ENCODE measurements around the gene ACTL7B. TPM values are rescaled to one million over a fixed set of nuclear protein-coding genes. Genes with fewer than 3 reads are reported as not detected.

Gene ACTL7B
- total and polyA plus RNA-seq, 2 of the 4 experiments (the other 2 are of a cell fraction) = not detected

- Histone ChIP-seq H2BK20ac (ENCODE audit: low read depth, low read length) (no peak overlapping the region), H3K4me1 (ENCODE audit: control insufficient read depth, insufficient read depth, low read length) (no peaks in the 10 kb centered on the region), H3K4me3 (ENCODE audit: insufficient read depth, low read depth, low read length) (no peak overlapping the region), H2BK15ac (ENCODE audit: low read depth, low read length) (no peak overlapping the region), H2BK120ac (ENCODE audit: low read depth, low read length) (no peak overlapping the region), H3K56ac (ENCODE audit: extremely low read depth, insufficient read depth, low read length) (no peak overlapping the region), H4K8ac (ENCODE audit: low read depth in 2 of 2, low read length in 2 of 2) (no peak overlapping the region), H3K27ac (ENCODE audit: insufficient read depth, low read length) (no peak overlapping the region), H2AK9ac (replicated peaks; ENCODE audit: low read depth, low read length, poor library complexity) (no peak overlapping the region), H2AFZ (replicated peaks; ENCODE audit: low read length, poor library complexity) (no peak overlapping the region), H4K20me1 (ENCODE audit: insufficient read depth, low read length) (no peaks in the 10 kb centered on the region), H4K91ac (ENCODE audit: insufficient read depth, low read depth, low read length) (no peak overlapping the region), H3K36me3 (ENCODE audit: control insufficient read depth, insufficient read depth, low read length) (no peaks in the 10 kb centered on the region), H3K27me3 (ENCODE audit: control insufficient read depth, insufficient read depth, low read length) (peaks cover 6% of the 10 kb centered on the region; the same call in 1 of the 2 replicates), H3K4ac (ENCODE audit: low read depth, low read length) (no peak overlapping the region), H4K5ac (ENCODE audit: low read depth, low read length) (no peak overlapping the region), H3K9me3 (ENCODE audit: control insufficient read depth, insufficient read depth, low read length) (no peaks in the 10 kb centered on the region), H3K4me2 (ENCODE audit: low read depth, low read length) (no peak overlapping the region), H3K18ac (ENCODE audit: low read depth, low read length) (no peak overlapping the region), H3K23ac (ENCODE audit: low read depth, low read length) (no peak overlapping the region), H3K9me1 (ENCODE audit: insufficient read depth, low read length) (no peaks in the 10 kb centered on the region), H2AK5ac (ENCODE audit: low read depth, low read length) (no peak overlapping the region), H3K9ac (ENCODE audit: low read depth, low read length) (no peak overlapping the region), H2BK5ac (ENCODE audit: low read depth, low read length, poor library complexity, severe bottlenecking) (no peak overlapping the region), H3K79me1 (ENCODE audit: low read depth in 1 of 2, low read length in 2 of 2) (no peaks in the 10 kb centered on the region), H3K14ac (replicated peaks; ENCODE audit: low read depth, low read length) (no peak overlapping the region)
- TF ChIP-seq RAD21 (IDR thresholded peaks at IDR 0.05; ENCODE audit: low read length) = no peak
- no peak for TF ChIP-seq POLR2A (IDR thresholded peaks at IDR 0.05; ENCODE audit: low read depth, low read length)
- no peak for TF ChIP-seq FOS (IDR thresholded peaks at IDR 0.05; ENCODE audit: low read depth, low read length)
- TF ChIP-seq RFX5 (IDR thresholded peaks at IDR 0.05; ENCODE audit: low read depth, low read length) = no peak
- no peak for TF ChIP-seq MXI1 (IDR thresholded peaks at IDR 0.05; ENCODE audit: borderline replicate concordance, low read depth, low read length)
- TF ChIP-seq, protein P1, sequence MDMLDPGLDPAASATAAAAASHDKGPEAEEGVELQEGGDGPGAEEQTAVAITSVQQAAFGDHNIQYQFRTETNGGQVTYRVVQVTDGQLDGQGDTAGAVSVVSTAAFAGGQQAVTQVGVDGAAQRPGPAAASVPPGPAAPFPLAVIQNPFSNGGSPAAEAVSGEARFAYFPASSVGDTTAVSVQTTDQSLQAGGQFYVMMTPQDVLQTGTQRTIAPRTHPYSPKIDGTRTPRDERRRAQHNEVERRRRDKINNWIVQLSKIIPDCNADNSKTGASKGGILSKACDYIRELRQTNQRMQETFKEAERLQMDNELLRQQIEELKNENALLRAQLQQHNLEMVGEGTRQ (IDR thresholded peaks at IDR 0.05; ENCODE audit: low read depth, low read length) = no peak
- BruUV-seq (replicated peaks) = no TSS peak
- dilution Hi-C loops (cut with HindIII; ENCODE audit: low sequenced_read_pairs, unreplicated experiment) = no loop called here
- CTCF ChIA-PET = interaction anchor here (0.5 kb wide), 1 partner anchor 1353 kb away, joined by 3 read pairs; no protein-coding TSS in a partner anchor
- WGBS, 2 experiments (ENCODE audit: extremely low coverage in 2 of 2, insufficient read length in 1 of 2) = no CpG with 5 or more reads among the region's 3 CpGs
- intact Hi-C loops (cut with micrococcal nuclease) = no loop called here
- no peak for DNase-seq
- POLR2A ChIA-PET (ENCODE audit: unreplicated experiment) = no interaction called here
- in situ Hi-C loops (cut with MboI; ENCODE audit: low sequenced_read_pairs) = no loop called here
- no peak for ATAC-seq (ENCODE audit: low read depth)
Measured at GRCh38 chr9:108851138-108851537, 4.6 kb downstream of the ACTL7B start.

Data from IMR-90 (cell line).